Retinal pigment epithelial cell (primary cell): ENCODE data around the gene DMD.
"Not testable (repeated sequence)": the region's sequence is repeated elsewhere in the genome, so short reads cannot be mapped to it uniquely, and the experiment has no call there.

ENCODE experiments used
- DNase-seq: peaks from one replicate; pipeline ENCODE4 v3.0.0-alpha.2; 2010; ENCODE audit warnings: low read depth
- H3K4me3 ChIP-seq: 2 replicates; pipeline ENCODE4 v1.5.1; 2011; ENCODE audit warnings: mild to moderate bottlenecking, low read length, control low read depth, moderate library complexity
- CTCF ChIP-seq: conservative IDR thresholded peaks from 2 replicates; pipeline ENCODE4 v1.5.1; 2011; ENCODE audit warnings: low read depth, low read length, control low read depth, inconsistent platforms

DMD gene

DNA sequence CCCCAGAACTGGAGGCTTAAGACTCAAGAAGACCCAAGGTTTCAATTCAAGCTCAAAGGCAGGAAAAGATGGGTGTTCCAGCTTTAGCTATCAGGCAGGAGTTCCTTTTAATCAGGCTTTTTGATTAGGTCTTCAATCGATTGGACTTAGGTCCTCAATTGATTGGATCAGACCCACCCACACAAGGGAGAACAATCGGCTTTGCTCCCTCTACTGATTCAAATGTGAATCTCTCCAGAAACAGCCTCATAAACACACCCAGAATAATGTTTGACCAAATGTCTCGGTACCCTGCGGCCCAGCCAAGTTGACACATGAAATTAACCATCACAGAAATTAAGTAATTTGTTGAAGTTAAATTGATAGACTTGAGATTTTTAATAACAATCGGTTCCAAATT lies 1222.4 kb downstream of the DMD start:
- no peak for DNase-seq
- no peak overlapping the region for H3K4me3 ChIP-seq
- TF ChIP-seq CTCF = no peak

DNA sequence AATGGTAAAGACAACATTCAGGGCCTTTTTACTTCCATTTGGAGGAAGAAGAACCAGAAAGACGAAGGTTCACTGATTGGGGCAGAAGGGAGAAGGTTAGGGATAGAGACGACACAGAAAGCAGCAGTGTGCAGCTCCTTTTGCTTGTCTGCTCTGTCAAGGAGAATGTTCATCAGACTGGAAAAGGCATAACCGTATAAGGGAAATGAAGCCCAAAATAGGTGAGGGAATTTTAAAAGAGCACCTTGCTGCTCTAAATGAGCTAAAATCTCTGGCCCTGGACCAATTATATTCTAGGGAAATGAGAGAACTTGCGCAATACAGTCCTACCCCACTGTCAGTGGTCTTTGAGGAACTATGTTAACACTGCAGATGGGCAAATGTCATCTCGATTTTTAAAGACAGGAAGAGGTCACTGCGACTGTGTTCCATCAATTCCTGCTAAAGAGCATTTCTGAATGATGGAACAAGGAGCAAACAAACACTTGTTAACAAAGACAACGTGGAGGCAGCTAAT lies 1229.7 kb downstream of the DMD start:
- DNase-seq = no peak
- no peak overlapping the region for H3K4me3 ChIP-seq
- TF ChIP-seq CTCF = no peak

DNA sequence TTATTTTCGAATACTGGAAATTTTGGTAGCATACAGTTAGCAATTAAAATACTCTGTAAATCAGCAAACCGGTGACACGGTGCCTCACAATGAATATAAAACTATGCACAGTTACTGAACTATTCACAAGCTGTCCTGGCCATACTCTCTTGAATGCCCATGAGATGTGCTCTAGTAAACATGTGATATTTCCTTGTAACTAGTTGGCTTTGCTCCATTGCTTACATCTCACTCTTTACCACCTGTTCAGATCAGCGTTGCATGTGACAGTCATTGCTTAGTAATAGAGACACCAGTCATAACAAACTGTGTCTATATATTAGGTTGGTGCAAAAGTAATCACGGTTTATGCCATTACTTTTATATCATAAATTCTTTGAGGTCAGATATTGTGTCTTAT lies 1241.6 kb downstream of the DMD start:
- DNase-seq = no peak
- TF ChIP-seq CTCF = no peak
- no peak overlapping the region for H3K4me3 ChIP-seq

GRCh38 chrX:31962256-31962655 lies 1249.1 kb downstream of the DMD start:
- no peak for TF ChIP-seq CTCF
- H3K4me3 ChIP-seq = no peak overlapping the region
- no peak for DNase-seq

DNA sequence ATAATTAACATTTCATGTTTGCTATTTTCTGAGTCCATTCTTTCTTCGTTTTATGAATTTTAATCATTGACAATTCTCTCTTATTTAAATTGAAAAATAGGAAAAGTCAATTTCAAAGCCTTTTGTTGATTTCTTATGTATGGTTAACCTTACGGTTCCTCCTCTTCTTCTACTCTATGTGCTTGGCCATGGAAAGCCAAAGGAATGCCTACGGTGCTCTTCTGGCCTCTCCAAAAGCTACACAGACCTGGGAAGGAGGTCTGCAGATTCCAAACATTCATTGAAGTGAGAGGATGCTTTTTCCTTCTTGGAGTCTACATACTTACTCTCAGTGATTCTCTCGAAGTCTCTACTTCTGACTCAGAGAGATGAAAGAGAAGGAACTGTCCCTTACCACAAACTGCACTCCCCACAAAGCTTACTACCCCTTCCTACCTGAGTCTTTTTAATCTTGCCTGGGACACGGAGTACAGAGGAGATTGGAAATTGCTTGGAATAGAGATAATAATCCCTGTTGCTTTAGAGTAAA lies 1276.4 kb downstream of the DMD start:
- DNase-seq = no peak
- TF ChIP-seq CTCF = no peak

GRCh38 chrX:31934015-31934414 lies 1277.3 kb downstream of the DMD start:
- no peak overlapping the region for H3K4me3 ChIP-seq
- no peak for TF ChIP-seq CTCF
- no peak for DNase-seq

More for the DNA sequence above, 1276.4 kb downstream of the DMD start:
- no peak overlapping the region for H3K4me3 ChIP-seq

GRCh38 chrX:31932769-31933168 lies 1278.6 kb downstream of the DMD start:
- no peak for DNase-seq
- H3K4me3 ChIP-seq = no peak overlapping the region
- no peak for TF ChIP-seq CTCF

DNA sequence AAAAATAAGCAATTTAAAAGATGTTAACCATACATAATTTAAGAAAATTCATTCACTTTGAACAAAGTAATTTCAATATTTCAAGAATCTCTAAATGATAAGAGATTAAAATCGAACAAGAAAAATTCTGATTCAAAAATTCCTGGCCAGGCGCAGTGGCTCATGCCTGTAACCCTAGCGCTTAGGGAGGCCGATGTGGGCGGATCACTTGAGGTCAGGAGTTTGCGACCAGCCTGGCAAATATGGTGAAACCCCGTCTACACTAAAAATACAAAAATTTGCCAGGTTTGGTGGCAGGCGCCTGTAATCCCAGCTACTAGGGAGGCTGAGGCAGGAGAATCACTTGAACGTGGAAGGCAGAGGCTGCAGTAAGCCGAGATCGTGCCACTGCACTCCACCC lies 1279.0 kb downstream of the DMD start:
- not testable (repeated sequence) for H3K4me3 ChIP-seq, DNase-seq
